HG03139 (cell line): ENCODE results near the gene CLEC10A.
"Not testable (repeated sequence)": the region's sequence is repeated elsewhere in the genome, so short reads cannot be mapped to it uniquely, and the experiment has no call there.

ENCODE experiments used
- ATAC-seq: cut with Tn5 transposase; IDR thresholded peaks from one replicate; pipeline ENCODE4 v1.9.1; 2021; ENCODE audit not compliant: unreplicated experiment

The CLEC10A gene

GRCh38 chr17:7077911-7078546 lies 2.0 kb downstream of the CLEC10A start:
- ATAC-seq = no peak

DNA sequence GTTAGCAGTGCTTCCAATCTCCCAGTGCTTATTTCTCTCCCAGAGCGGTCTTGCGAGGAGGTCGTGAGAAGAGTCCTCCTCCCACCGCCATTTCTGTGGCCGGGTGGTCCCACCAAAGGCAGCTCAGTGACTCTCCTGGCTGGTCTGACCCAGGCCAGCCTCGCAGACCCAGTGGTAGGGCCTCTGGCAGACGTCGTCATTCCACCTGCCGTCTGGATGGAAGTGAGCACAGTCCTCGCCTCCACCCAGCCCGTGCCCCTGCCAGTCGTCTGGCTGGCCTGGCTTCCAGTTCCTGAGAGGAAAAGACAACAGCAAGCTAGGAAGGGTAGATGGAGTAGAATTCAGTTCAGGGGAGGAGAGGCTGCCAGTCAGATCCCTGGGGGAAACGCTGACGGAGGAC lies 5.1 kb downstream of the CLEC10A start:
- ATAC-seq = no peak

GRCh38 chr17:7072406-7072805 lies 7.6 kb downstream of the CLEC10A start:
- no peak for ATAC-seq

DNA sequence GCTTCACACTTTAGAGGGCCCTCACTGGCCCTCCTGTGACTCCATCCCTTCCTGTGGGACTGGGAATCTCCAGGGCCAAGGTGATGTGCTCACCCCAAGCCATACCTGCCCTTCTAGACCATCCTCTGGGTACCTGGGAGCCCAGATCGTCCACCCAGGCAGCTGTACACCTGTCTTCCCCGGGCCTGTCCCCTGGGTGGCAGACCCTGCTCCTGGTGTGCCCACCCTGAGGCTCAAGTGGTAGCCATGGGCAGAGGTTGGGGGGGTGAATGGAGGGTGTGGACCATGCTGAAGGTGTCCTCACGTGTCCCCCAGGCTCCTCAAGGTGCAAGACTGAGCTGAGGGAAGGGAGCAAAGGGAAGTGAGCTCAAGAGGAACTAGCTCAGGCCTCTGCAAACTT lies 9.3 kb downstream of the CLEC10A start:
- no peak for ATAC-seq

- no peak for ATAC-seq
These were observed 11.8 kb downstream of the CLEC10A start for GRCh38 chr17:7068268-7068667.

- ATAC-seq = no peak
These were observed 12.9 kb downstream of the CLEC10A start for GRCh38 chr17:7067198-7067597.

- ATAC-seq = no peak
These were observed 15.8 kb downstream of the CLEC10A start for GRCh38 chr17:7064261-7064660.

DNA sequence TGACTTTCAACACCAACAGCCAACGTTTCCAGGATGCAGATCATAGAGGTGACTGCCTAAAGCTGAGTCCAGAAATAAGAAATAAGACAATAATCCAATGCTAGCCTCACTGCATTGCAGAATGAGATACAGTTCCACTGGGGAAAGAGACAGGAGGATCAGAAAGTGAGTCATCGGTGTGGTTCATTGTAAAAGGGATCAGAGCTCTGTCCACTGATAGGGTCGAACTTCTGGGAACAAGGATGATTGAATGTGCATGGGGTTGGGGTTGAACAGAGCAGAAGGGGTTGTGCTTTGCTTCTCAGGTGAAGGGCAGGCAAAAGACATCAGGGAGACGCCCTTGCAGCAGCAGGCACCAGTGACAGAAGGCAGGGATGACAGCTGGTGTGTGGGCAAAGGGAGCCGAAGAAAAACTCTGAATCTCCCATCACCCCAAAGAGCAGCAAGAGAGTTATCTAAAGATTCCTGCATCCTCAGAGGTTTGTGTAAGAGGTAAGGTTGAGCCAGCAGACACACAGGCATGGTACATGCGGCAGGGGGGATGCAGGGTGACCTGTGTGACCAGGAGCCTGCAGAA lies 16.4 kb downstream of the CLEC10A start:
- no peak for ATAC-seq

DNA sequence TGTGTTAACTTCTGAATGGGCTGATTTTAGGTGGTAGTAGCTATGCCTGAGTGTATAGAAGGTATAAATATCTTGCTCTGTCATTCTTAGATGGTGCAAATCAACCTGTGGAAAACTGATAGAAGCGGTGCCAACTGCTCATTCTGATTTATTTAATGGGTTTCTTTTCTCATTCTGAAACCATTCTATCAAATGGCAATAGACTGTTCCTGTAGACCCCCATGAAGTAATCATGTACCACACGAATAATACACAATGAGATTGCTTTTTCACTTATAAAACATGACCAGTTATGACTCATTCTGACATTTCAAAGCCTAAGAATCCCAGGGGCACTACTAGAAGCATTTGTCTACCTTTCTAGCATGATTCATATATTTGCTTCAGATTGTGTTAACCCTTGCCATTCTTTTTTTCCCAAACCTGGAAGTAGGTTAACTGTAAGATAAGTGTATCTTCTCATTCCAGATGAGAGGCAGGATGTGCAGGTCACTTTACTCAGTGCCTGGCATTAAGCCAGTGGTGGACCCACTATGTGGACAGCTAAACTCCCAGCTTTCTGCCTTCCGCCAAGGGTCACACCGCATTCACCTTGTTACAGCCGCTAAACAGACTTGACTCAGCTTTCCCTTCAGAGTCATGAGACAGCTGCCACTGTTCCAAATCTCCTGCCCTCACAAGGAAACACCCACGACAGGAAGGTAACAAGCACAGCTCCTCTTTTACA lies 19.7 kb downstream of the CLEC10A start:
- no peak for ATAC-seq

GRCh38 chr17:7058831-7059447 lies 21.1 kb downstream of the CLEC10A start:
- no peak for ATAC-seq

- no peak for ATAC-seq
These were observed 23.7 kb downstream of the CLEC10A start for GRCh38 chr17:7056386-7056785.

- ATAC-seq = not testable (repeated sequence)
These were observed 29.5 kb downstream of the CLEC10A start for GRCh38 chr17:7050583-7050982.

DNA sequence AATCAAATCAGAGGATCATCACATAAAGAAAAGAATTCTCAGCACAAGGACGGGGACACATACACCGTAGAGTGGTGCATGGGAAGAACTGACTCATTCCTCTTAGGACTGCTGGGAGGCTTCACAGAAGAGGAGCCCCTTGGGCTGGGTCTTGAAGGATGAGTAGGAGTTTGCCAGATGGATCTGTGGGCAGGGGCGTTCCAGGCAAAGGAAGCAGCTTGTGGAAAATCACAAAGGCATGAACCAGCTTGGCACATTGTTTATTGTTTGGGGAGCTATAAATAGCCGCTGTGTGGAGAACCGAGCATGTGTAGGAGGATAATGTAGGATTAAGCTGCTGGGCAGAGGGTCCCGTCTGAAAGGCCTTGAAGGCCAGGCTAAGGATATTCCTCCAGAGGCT lies 31.1 kb downstream of the CLEC10A start:
- no peak for ATAC-seq

DNA sequence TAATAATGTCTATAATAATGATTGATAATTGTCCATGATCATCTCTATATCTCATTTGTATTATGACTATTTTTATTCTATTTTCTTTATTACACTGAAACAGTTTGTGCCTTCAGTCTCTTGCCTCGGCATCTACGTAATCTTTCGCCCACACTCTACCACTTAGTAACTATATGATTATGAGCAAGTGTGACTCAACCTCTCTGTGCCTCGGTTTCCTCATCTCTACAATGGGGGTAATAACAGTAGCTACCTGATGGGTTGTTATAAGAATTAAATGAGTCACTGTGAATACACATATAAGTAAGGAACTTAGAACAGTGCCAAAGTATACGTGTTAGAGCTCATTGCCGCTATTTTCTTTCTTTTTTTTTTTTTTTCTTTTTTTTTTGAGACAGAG lies 32.5 kb downstream of the CLEC10A start:
- no peak for ATAC-seq

DNA sequence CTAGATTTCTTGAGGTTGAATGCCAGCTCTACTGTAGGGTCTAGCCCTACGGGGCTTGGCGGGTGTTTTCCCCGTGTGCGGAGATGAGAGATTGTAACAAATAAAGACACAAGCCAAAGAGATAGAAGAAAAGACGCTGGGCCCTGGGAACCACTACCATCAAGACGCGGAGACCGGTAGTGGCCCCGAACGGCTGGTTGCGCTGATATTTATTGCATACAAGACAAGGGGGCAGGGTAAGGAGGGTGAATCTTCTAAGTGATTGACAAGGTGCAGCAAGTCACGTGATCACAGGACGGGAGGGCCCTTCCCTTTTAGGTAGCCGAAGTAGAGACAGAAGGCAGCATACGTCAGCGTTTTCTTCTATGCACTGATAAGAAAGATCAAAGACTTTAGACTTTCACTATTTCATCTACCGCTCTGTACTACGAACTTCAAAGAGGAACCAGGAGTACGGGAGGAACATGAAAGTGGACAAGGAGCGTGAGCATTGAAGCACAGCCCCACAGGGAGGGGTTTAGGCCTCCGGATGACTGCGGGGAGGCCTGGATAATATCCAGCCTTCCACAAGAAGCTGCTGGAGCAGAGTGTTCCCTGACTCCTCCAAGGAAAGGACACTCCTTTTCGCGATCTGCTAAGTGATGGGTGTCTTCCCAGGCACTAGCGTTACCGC lies 33.2 kb downstream of the CLEC10A start:
- ATAC-seq = not testable (repeated sequence)

- no peak for ATAC-seq
These were observed 33.8 kb downstream of the CLEC10A start for GRCh38 chr17:7046127-7046724.

DNA sequence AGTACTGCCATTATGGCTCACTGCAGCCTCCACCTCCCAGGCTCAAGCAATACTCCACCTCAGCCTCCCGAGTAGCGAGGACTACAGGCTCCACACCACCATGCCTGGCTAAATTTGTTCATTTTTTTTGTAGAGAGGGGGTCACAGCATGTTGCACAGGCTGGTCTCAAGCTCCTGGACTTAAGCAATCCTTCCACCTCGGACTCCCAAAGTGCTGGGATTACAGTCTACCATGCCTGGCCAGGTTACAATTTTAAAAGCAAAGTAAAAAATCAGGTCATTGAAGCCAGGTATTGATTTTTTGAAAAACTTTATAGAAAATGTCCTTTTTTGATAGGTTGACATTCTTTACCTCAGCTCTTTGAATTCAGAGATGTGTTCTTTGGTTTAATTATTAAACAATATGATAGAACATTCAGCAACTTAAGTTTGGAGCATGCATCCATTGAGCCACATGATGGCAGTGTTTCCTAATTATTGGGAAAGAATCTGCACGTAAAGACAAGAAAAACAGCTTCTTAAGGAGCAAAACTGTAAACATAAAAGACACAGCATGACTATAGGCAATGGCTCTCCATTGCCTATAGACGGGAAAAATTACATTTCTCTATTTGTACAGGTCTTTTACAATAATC lies 34.4 kb downstream of the CLEC10A start:
- ATAC-seq = no peak

DNA sequence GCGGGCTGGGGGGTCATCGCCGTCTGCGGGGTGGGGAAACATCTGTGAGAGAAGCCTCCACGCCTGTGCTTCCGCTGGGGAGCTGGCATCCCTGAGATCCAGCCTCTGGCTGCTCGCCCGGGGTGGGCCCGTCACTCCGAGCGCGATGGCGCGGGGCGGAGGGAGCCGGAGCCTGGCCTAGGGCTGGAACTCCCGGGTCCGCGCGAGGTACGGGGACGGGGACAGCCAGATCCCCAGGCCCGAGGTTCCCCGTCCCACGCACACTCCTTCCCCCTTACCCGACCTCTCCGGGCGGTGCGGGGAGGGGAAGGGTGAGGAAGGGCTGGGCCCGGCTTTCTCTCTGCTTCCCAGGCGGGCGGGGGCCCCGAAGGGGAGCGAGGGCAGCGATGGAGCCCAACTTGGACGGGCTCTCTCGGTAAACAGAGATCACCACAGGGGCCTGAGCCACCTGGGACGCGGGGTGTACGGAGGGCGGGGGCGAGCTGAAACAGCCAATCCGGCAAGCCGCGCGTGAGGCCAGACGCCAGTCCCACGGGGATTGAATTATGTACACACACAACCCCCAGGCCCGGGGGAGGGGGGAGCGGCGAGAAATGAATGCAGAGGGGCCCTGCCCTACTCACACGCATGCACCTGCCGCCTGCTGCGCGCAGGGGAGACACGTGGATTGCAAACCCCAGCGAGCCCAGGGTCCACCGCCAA lies 36.4 kb downstream of the CLEC10A start, which contains the start of gene SLC16A11:
Gene SLC16A11 (minus strand): TSS at position 596 of the 702 bp plus-strand sequence. CDS start 579 bp downstream, at position 17.
- ATAC-seq = no peak

DNA sequence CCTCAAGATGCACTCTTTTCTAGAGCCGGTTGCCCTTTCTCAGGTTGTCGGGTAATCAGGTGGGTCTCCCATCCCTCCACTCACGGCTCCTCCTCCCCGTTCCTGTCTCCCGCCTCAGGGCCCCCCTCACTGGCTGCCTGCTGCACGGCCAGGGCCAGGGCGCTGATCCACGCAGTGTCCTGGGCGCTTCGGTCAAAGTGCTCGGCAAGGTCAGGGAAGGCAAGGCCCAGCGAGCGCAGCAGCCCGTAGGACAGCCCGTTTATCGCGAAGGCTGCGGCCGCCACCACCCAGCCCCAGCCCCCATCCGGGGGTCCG lies 36.9 kb downstream of the CLEC10A start:
- ATAC-seq = no peak
